ENCODE data around the gene RELL2. TPM values are rescaled to one million over a fixed set of nuclear protein-coding genes. Genes with fewer than 3 reads are reported as not detected.
"Not testable (repeated sequence)": the region's sequence is repeated elsewhere in the genome, so short reads cannot be mapped to it uniquely, and the experiment has no call there.

RELL2 gene
- 2.8 and 5.2 TPM in 2 replicates for total RNA-seq (2014; rRNA removed; shearing (Covaris generic))

DNA sequence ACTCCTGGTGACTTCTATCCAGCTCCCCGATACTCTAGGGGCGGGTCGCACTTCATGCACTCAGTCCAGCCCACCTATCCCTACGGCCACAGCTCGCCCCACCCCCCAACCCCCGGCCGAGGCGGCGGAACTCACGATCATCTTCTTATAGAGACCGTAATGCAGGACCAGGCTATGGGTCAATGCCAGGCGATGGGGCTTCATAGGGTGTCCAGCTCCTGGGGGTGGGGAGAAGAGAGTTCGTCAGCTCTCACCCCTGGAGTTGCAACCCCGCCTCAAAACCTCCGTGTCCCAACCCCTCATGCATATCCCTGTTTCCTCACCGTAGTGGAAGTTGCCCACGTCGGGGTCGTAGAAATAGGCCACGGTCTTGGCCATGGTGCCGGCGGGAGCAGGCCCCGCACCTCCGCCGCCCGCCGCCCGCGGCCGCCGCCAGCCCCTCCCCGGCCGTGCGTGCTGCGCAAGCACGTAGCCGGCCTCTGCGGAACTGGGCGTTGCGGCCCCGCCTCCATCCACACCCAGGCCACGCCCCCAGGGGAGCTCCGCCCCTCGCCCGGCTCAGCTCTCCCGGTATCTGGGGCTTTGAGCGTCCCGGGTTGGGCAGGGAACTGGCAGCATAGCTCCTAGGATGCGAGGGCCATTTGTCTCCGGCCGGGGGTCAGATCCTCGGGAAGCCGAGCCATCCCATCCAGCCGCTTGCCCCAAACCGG is at the start of gene RELL2, which contains the start of gene HDAC3:
Gene RELL2 (plus strand): TSS at position 585 of the 710 bp plus-strand sequence. CDS start 1,229 bp downstream, outside the sequence.
Gene HDAC3 (minus strand): TSS at position 437 of the 710 bp plus-strand sequence. CDS start 59 bp downstream, at position 378.
- DNase-seq (ENCODE audit: low read depth): peak; percentile 83

DNA sequence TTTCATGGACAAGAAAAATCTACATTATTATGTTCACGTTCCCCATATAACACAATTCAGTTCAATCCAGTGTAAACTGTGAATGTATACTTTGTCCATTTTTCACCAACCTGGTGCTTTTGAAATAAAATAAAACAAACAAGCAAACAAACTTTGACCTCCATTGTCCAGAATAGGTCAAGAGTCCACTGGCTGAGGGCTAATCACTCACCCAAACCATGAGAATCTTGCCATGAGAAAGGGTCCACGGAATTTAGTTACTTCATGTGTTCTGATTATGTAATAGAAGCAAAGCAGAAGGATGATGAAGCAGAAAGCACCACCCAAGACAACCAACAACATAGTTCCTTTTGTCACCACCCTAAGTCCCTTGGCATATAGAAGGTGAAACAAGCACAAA is 46.7 kb upstream of the RELL2 start:
- DNase-seq (ENCODE audit: low read depth): no peak

GRCh38 chr5:141596867-141597266 is 39.9 kb upstream of the RELL2 start:
- DNase-seq (ENCODE audit: low read depth): no peak

DNA sequence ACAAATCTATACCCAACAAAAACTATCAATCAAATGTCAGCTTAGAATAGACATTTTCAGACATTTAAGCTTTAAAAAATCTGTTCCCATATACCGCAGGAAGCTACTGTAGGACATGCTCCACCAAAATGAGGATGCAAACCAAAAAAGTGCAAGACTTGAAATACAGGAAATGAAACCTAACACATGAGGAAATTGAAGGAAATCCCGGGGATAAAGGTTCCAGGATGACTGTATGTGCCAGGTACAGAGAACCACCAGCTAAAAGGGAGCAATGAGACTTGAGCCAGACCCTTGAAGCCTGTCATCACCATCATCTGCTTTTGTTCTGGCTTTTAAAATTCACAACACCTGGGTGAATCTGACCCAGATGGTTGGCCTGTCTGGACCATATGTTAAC is 39.4 kb upstream of the RELL2 start:
- DNase-seq (ENCODE audit: low read depth): no peak

DNA sequence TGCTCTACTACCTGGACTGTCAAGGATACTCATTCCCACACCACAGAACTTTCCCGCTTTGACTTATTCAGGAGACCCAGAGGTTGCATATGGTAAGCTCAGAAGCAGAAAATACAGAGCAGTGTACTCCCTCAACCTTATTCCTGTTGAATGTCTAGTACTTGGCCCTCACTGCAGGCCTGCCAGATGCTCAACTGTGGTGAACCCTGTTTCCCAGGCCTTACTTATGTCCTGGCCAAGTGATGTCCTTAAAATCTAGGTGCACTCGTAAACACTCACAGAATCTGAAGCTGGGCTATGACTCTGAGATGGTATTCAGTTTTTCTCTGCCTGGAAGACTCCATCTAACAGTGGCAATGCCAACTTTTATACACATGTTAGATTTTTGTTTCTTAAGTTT is 39.0 kb upstream of the RELL2 start:
- no peak for DNase-seq (ENCODE audit: low read depth)

DNA sequence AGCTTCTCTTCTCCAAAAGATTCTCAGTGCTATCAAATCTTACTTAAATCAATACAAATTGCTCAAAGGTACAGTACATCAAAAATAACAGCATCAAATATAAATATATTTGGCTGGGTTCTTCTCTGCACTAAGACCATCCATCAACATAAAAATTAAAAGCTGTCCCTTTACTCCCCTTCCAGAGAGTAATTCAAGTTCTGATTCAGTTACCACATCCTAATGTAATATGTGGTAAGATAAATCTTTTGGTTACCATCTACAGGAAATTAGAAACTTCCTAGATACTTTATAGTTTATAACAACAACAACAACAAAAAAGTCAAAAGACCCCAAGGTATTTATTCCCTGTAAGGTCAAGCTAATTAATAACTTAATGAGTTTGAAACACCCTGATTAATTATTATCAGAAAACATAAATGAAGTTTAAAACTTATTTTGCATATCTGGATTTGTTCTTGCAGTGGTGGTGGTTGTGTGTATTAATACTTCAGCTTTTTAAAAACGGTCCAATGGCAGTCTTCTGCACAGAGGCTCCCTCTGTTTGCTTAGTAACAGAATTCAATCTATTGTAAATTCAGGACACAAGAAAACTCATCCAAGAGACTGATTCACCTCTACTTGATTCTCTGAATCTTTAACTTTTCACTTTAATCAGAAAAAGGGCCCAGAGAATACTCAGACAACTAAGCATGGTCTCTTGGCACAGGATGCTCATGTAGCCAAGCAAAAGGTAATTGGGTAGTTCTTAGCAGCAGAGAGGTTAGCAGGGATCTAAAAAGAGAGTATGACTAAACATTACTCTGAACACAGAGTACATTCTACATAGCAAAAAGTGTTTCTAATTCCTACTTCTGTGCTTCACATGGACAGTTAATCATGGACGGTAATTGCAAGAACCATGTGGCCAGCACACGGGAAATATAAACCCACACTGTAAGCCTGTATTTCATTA is 38.1 kb upstream of the RELL2 start:
- DNase-seq (ENCODE audit: low read depth): peak; percentile 11

DNA sequence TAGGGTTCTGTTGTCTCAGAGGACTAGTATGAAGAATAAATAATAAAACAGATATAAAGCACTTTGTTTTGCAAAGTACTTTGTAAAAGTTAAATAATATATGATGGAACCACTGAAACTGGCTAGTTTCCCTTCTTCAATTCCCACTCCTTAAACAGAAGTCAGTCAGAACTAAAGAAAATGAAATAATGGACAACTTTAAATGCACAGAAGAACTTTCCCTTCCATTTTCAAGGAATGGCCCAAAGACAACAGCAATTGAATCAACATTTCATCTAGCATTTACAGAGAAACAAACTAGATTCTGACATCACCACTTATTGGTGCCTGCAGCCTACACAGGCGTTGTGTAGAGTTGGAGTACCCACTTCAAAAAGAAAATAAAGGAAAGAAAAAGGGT is 34.2 kb upstream of the RELL2 start:
- DNase-seq (ENCODE audit: low read depth): no peak

DNA sequence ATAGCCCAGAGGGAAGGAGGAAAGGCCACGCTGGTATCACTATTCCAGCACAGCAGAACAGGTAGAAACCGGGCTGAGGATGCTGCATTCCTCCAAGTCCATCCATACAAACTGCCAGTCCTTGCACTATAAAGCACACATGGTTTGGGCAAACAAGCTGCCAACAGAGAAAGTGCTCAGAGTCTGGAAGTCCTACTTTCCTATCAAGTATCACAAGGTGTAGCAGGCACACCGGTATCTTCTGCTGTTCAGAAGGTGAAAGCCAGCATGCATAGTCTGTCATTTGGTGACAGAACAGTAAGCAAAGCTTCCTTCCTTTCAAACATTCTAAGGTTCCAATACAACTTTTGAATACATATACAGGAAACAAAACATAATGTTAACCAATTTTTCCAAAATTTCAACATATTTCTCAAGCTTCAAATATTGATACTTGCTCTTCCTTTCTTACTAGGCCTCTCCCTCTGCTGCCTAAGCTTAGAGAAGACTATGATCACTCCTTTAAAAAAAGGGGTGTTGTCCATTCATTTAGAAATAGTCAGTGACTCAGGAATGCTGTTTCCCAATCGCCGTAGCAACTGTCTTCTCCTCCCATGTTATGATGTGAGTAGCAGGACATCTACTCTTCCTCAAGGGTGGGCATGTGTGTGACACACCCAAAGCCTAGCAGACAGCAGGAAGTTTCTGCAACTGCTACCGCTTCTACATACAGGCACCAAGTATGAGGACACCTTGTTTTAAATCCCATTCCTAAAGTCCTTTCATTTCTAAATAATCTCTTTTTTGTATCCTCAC is 32.7 kb upstream of the RELL2 start:
- peak; percentile 88 for DNase-seq (ENCODE audit: low read depth)

- DNase-seq (ENCODE audit: low read depth): peak; percentile 79
These were observed 31.1 kb upstream of the RELL2 start for GRCh38 chr5:141605523-141606277.

- no peak for DNase-seq (ENCODE audit: low read depth)
These were observed 28.8 kb upstream of the RELL2 start for GRCh38 chr5:141608046-141608445.

DNA sequence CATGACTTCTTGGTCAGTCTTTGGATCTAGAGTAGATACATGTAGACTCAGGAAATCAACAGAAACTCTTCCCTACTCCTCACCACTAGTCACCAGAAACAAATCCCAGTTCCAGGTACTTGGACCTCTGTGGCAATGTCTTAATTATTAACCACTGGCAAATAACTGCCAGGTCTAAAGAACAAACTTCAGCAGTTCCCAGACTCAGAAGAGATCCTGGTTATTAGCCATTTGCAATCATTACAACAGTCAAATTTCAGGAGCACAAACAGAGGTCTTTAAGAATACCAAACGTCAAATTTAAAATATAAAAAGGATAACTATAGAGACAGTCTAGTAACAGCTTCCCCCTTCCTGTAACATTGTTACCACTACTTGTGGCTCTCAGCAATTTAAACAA is 28.2 kb upstream of the RELL2 start:
- no peak for DNase-seq (ENCODE audit: low read depth)

DNA sequence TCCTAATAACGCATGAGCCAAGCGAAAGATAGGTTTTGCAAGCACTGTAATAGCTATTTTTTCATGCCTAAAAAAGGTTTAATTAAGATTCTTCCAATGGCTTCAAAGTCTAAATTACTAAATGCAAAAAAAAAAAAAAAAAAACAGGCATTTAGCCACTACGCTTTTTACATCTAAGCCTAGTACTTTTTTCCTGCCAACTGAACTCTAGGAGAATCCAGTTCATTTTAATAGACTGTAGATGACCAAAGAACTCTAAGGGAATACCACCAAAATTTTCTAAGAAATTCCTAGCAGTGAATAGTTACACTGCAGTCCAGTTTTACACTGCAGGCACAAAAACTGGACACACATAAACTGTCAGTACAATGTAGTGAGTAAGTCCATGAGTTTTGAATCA is 27.8 kb upstream of the RELL2 start:
- DNase-seq (ENCODE audit: low read depth): no peak

- not testable (repeated sequence) for DNase-seq (ENCODE audit: low read depth)
These were observed 26.9 kb upstream of the RELL2 start for GRCh38 chr5:141609921-141610320.

- DNase-seq (ENCODE audit: low read depth): no peak
These were observed 25.5 kb upstream of the RELL2 start for GRCh38 chr5:141611289-141611688.

DNA sequence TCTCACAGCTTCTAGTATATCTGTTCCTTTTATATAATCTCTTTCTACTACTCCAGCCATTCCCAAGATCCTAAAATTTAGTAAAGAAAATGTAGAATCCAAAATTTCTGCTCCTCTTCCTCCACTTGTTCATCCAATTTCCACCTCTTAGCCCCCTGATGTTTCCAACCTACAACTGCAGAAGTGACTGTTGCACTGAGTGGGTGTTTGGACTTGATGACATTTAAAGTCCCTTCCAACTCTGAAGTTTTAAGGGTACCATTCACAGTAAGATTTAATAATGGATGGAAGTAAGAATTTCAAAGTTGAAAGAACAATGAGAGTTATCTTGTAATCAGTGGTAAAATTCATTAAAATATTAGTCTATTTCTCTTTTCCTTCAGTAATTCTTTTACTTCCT is 23.5 kb upstream of the RELL2 start:
- DNase-seq (ENCODE audit: low read depth): no peak

DNA sequence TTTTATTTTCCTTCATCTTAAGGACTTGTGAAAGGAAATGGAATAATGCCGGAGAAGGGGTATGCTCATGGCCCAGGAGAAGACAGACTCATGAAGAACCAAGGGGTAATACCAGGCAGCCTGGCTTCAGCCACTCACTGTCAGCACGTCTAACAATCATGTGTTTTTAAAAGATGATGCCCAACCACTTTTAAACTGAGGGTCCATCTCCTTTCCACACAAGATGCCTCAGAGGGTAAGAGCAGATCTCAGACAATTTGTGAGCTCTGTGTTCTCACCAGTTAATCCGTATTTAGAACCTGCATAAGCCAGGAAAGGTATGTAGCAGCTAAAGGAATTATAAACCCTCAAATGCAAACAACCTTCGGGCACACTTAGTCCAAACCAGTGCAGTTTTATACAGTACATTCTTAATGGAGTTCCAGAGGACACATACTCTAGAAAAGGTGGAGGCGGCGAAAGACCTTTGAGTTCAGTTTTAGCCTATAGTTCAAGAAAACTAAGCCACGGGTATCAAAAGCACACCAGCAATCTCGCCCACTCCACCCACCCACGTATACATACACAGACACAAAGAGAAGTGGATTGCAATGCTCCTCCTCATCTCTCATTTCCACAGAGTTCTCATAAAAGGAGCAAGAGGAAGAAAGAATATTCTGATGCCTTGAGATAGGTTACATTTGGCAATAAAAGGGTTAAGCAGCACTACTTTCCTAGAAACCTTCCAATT is 20.6 kb upstream of the RELL2 start:
- DNase-seq (ENCODE audit: low read depth): no peak

DNA sequence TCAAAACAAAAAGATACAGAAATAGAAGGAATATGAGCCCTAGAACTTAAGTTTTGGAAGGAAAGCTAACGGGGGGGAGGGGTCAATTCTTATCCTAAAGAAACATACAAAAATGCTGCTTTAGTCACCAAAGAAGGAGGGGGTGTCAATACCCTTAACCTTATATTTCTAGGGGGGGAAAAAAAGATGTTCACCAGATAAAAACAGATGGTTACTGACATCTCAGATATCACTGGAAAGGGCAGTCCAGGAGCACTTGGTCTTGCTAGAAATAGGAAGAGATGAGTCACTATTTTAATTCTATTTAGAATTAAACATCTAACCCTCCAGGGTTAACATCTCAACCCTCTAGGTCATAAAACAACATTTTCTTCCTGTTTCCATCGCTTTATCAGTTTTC is 19.7 kb upstream of the RELL2 start:
- DNase-seq (ENCODE audit: low read depth): peak; percentile 16

- DNase-seq (ENCODE audit: low read depth): peak; percentile 43
These were observed 19.1 kb upstream of the RELL2 start for GRCh38 chr5:141617682-141618029.

- DNase-seq (ENCODE audit: low read depth): peak; percentile 34
These were observed 18.6 kb upstream of the RELL2 start for GRCh38 chr5:141618030-141618803.

Data from RPMI7951 (cell line).